MCF 10A (cell line): ENCODE data around the gene MYOF. TPM values are rescaled to one million over a fixed set of nuclear protein-coding genes. Genes with fewer than 3 reads are reported as not detected.

Experiments used
- BruUV-seq: library from RNA; stranded (reverse); fragments of 400-500 nt; replicated peaks from 2 replicates; lab custom pipeline; 2021; lab: Mats Ljungman, UMichigan
- CTCF ChIA-PET: fragments of 300-600 bp; sonication (Branson Sonifier 250); formaldehyde crosslinking; extraction: SDS; loops from one replicate; lab custom pipeline; 2021; ENCODE audit warnings: antibody characterized with exemption, inconsistent platforms; lab: Yijun Ruan, JAX
- POLR2A ChIA-PET: fragments of 300-600, 350-650 bp; sonication (Branson Sonifier 250); formaldehyde crosslinking; extraction: SDS; loops from one replicate; lab custom pipeline; 2020; ENCODE audit warnings: antibody characterized with exemption, inconsistent platforms; lab: Yijun Ruan, JAX
- DNase-seq: peaks from one replicate; pipeline ENCODE4 v3.0.0-alpha.2; 2018; ENCODE audit not compliant: unreplicated experiment
- H3K27ac Mint-ChIP-seq: one replicate; pipeline ENCODE4 v1.8.0; 2022; ENCODE audit warnings: mild to moderate bottlenecking, low read depth, mixed read lengths; ENCODE audit not compliant: unreplicated experiment
- H3K27me3 Mint-ChIP-seq: one replicate; pipeline ENCODE4 v1.8.0; 2022; ENCODE audit warnings: mixed read lengths; ENCODE audit not compliant: insufficient read depth, unreplicated experiment
- H3K36me3 Mint-ChIP-seq: one replicate; pipeline ENCODE4 v1.8.0; 2022; ENCODE audit warnings: mild to moderate bottlenecking, moderate library complexity, mixed read lengths; ENCODE audit not compliant: insufficient read depth, unreplicated experiment
- H3K4me1 Mint-ChIP-seq: one replicate; pipeline ENCODE4 v1.8.0; 2022; ENCODE audit warnings: mixed read lengths; ENCODE audit not compliant: insufficient read depth, unreplicated experiment
- H3K4me3 Mint-ChIP-seq: one replicate; pipeline ENCODE4 v1.8.0; 2022; ENCODE audit warnings: mild to moderate bottlenecking, moderate library complexity, mixed read lengths; ENCODE audit not compliant: unreplicated experiment
- H3K9me3 Mint-ChIP-seq: one replicate; pipeline ENCODE4 v1.8.0; 2022; ENCODE audit warnings: mixed read lengths; ENCODE audit not compliant: unreplicated experiment
- CTCF ChIP-seq: fragments of 200-600 bp; IDR thresholded peaks from one replicate; pipeline ENCODE4 v1.8.0; 2022; ENCODE audit warnings: antibody characterized with exemption, mild to moderate bottlenecking; ENCODE audit not compliant: unreplicated experiment
- intact Hi-C: fragments of 100-400 bp; cut with micrococcal nuclease; formaldehyde crosslinking; loops from 2 replicates; pipeline ENCODE4 v1.14.1; 2022
- total RNA-seq: library from RNA; stranded (reverse); gene quantifications from 2 replicates; pipeline ENCODE4 v1.2.3, GENCODE V29; 2022

MYOF gene
- total RNA-seq, 1 experiment from 2014 or later = 167 TPM

- peak overlapping the region; percentile 71 for H3K27ac Mint-ChIP-seq
- no peak for DNase-seq
Observed at GRCh38 chr10:93412801-93413200, 69.3 kb downstream of the MYOF start.

GRCh38 chr10:93410697-93411348 lies 71.3 kb downstream of the MYOF start:
- Mint-ChIP-seq H3K36me3 (peaks cover 62% of the 10 kb centered on the region), H3K27me3 (no peaks in the 10 kb centered on the region), H3K4me3 (no peak overlapping the region), H3K9me3 (no peaks in the 10 kb centered on the region), H3K27ac (peak overlapping the region; percentile 71), H3K4me1 (no peaks in the 10 kb centered on the region)
- no peak for DNase-seq
- TSS peak; percentile 91 for BruUV-seq
- intact Hi-C loops = no loop called here
- no peak for TF ChIP-seq CTCF
- ChIA-PET CTCF (interaction anchor here (0.6 to 1.4 kb wide), 2 partner anchors 30 to 71 kb away, joined by 3 to 5 read pairs; partner anchors contain the start of gene MYOF), POLR2A (interaction anchor here (0.6 to 1.4 kb wide), 6 partner anchors 10 to 1946 kb away, joined by 3 to 4 read pairs (median 3); no protein-coding TSS in a partner anchor)

More at GRCh38 chr10:93412801-93413200, 69.3 kb downstream of the MYOF start:
- BruUV-seq = no TSS peak
- no peak for TF ChIP-seq CTCF
- CTCF ChIA-PET = interaction anchor here (0.6 kb wide), 1 partner anchor 243 kb away, joined by 3 read pairs; no protein-coding TSS in a partner anchor
- intact Hi-C loops = no loop called here
- H3K4me1 Mint-ChIP-seq = no peaks in the 10 kb centered on the region
- no peaks in the 10 kb centered on the region for H3K27me3 Mint-ChIP-seq
- no peaks in the 10 kb centered on the region for H3K9me3 Mint-ChIP-seq
- no peak overlapping the region for H3K4me3 Mint-ChIP-seq
- POLR2A ChIA-PET = interaction anchor here (0.7 kb wide), 1 partner anchor 450 kb away, joined by 3 read pairs; no protein-coding TSS in a partner anchor
- peaks cover 59% of the 10 kb centered on the region for H3K36me3 Mint-ChIP-seq

GRCh38 chr10:93408783-93409182 lies 73.4 kb downstream of the MYOF start:
- Mint-ChIP-seq H3K4me3 (no peak overlapping the region), H3K27ac (peak overlapping the region; percentile 42), H3K4me1 (no peaks in the 10 kb centered on the region), H3K27me3 (no peaks in the 10 kb centered on the region), H3K36me3 (peaks cover 63% of the 10 kb centered on the region), H3K9me3 (no peaks in the 10 kb centered on the region)
- CTCF ChIA-PET = interaction anchor here (1.4 kb wide), 1 partner anchor 32 kb away, joined by 8 read pairs; no protein-coding TSS in a partner anchor
- DNase-seq = no peak
- POLR2A ChIA-PET = interaction anchor here (1.2 kb wide), 1 partner anchor 67 kb away, joined by 4 read pairs; no protein-coding TSS in a partner anchor
- no peak for TF ChIP-seq CTCF
- intact Hi-C loops = no loop called here
- no TSS peak for BruUV-seq

- Mint-ChIP-seq H3K4me3 (no peak overlapping the region), H3K27ac (peak overlapping the region; percentile 53), H3K4me1 (no peaks in the 10 kb centered on the region), H3K9me3 (no peaks in the 10 kb centered on the region), H3K36me3 (peaks cover 75% of the 10 kb centered on the region), H3K27me3 (no peaks in the 10 kb centered on the region)
- no peak for TF ChIP-seq CTCF
- BruUV-seq = no TSS peak
- intact Hi-C loops = no loop called here
- ChIA-PET POLR2A (interaction anchor here (0.7 kb wide), 1 partner anchor 15 kb away, joined by 3 read pairs; no protein-coding TSS in a partner anchor), CTCF (interaction anchor here (0.6 to 1.9 kb wide), 3 partner anchors 31 to 76 kb away, joined by 3 to 6 read pairs (median 4); partner anchors contain the start of gene MYOF)
- DNase-seq = no peak
Observed at GRCh38 chr10:93406364-93407145, 75.6 kb downstream of the MYOF start.
